Activated CD4-positive, alpha-beta T cell treated with anti-CD3 and anti-CD28 coated beads for 24 hours (primary cell): Measurements from ENCODE around the gene ZNRF2.
"Not testable (repeated sequence)": the region's sequence is repeated elsewhere in the genome, so short reads cannot be mapped to it uniquely, and the experiment has no call there.

Source experiments
- DNase-seq, 2 donors: peaks; one replicate each; pipeline ENCODE4 v3.0.0-alpha.2; 2020; ENCODE audit warnings: low read depth in 2 of 2

The ZNRF2 gene

GRCh38 chr7:30260246-30260768 lies 24.1 kb upstream of the ZNRF2 start:
- DNase-seq = no peak

GRCh38 chr7:30263090-30263710 lies 21.2 kb upstream of the ZNRF2 start:
- no peak for DNase-seq

GRCh38 chr7:30264052-30264451 lies 20.3 kb upstream of the ZNRF2 start:
- DNase-seq = no peak

DNA sequence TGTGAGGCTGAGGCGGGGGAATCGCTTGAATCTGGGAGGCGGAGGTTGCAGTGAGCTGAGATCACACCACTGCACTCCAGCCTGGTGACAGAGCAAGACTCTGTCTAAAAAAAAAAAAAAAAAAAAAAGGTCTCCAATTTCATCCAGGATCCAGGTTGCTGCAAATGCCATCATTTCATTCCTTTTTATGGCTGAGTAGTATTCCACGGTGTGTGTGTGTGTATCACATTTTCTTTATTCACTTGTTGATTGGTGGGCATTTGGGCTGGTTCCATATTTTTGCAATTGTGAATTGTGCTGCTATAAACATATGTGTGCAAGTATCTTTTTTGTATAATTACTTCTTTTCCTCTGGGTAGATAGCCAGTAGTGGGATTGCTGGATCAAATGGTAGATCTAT lies 19.2 kb upstream of the ZNRF2 start:
- not testable (repeated sequence) for DNase-seq

DNA sequence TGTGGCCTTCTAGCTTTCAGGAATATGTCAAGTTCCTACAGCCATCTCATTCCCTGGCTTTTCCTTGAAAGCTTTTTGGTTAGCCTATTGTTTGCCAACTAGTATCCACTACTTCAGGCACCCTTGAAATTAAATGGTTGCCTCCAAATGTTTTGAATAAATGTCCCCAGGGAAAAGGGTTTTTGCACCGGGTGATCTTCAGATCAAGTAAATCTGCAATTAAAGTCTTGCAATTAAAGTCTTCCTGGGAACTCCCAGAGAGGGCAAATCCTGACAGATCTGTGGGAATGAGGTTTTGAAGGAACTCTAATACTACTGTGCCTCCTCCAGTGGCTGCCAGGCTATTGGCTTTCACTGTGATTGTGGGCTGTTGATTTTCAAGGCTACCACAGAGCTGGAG lies 17.7 kb upstream of the ZNRF2 start:
- no peak for DNase-seq

GRCh38 chr7:30268586-30268985 lies 15.8 kb upstream of the ZNRF2 start:
- DNase-seq = no peak

DNA sequence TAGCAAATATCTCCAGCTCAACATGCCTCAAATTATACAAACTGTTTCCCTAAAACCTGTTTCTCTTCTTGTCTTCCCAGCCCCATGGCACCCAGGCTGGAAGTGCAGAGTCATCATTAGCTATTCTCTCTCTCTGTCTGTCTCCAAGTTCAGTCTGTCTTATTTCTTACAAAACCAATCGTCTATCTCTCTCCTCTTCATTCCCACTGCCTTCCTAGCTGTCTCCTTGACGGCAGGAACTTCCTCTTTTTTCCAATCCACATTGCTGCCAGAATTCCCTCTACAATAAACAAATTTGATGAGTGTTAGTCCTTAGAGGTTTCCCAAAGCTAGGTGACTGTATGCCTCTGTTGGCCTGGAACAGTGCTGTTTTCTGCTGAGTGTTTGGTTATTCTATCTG lies 14.9 kb upstream of the ZNRF2 start:
- DNase-seq = no peak

DNA sequence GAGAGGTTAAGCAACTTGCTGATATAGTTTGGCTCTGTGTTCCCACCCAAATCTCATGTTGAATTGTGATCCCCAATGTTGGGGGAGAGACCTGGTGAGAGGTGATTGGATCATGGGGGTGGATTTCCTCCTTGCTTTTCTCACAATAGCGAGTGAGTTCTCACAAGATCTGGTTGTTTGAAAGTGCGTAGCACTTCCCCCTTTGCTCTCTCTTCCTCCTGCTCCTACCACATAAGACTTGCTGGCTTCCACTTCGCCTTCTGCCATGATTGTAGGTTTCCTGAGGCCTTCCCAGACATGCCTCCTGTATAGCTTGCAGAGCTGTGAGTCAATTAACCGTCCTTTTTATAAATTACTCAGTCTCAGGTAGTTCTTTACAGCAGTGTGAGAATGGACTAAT lies 13.5 kb upstream of the ZNRF2 start:
- no peak for DNase-seq

DNA sequence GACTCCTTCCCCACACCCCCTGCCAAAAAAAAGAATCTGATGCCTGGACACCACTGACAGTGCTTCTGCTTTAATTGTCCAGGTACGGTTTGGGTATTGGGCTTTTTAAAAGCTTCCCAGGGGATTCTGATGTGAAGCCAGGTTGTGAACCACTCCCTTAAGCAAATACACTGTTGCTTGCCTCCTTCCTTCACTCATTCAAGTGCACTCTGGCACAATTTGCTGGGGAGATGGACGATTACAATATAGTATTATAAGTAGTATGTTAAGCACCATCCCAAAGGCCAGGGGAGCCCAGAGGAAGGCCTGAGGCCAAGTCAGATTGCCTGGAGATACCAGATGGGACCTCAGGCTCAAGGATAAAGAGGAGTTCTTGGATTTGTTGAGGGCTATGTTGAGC lies 12.3 kb upstream of the ZNRF2 start:
- no peak for DNase-seq

GRCh38 chr7:30273552-30273951 lies 10.8 kb upstream of the ZNRF2 start:
- no peak for DNase-seq

- DNase-seq = no peak
Observed at GRCh38 chr7:30274641-30275040, 9.8 kb upstream of the ZNRF2 start.

DNA sequence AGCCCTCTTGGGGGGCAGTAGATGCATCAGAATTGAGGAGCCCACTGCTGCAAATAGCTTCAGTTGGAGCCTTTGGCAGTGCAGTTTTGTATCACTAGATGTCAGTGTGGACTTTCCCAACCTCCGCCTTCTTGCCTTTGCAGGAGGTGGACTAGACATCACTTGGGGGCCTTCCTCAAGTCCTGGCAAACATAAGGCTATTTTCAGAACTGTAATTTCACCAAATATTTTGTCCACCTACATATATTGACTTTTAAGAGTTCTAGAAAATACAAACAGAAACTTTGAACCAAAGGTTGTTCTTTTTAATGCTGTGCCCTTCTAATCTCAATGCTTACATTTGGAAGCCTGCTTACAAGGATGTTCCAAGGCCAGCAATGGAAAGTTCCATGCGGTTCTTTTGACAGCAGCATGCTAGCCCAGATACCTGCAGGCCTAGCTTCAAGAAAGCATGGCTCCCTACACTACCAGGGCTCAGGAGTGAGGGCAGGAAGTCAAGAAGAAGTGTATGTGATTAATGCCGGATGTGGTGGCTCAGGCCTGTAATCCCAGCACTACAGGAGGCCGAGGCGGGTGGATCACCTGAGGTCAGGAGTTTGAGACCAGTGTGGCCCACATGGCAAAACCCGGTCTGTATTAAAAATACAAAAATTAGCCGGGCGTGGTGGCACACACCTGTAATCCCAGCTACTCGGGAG lies 8.0 kb upstream of the ZNRF2 start:
- peak in 1 of 2 donors; percentile 7 for DNase-seq

DNA sequence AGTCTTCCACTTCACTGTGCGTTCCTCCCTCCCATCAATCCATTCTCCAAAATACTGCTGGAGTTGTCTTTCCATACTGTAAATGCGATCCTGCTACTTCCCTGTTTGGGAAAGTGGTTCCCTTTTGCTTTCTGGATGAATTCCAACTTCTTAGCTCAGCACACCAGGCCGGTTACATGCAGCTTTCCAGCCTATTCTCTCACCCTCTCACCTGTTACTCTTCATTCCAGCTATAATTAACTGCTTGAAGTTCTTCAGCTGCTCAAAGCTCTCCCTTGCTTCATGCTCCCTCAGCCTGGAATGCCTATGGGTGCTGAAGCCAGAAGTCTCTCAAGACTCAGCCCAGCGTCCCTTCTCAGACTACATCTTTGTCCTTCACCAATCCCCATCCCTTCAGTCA lies 6.0 kb upstream of the ZNRF2 start:
- no peak for DNase-seq

DNA sequence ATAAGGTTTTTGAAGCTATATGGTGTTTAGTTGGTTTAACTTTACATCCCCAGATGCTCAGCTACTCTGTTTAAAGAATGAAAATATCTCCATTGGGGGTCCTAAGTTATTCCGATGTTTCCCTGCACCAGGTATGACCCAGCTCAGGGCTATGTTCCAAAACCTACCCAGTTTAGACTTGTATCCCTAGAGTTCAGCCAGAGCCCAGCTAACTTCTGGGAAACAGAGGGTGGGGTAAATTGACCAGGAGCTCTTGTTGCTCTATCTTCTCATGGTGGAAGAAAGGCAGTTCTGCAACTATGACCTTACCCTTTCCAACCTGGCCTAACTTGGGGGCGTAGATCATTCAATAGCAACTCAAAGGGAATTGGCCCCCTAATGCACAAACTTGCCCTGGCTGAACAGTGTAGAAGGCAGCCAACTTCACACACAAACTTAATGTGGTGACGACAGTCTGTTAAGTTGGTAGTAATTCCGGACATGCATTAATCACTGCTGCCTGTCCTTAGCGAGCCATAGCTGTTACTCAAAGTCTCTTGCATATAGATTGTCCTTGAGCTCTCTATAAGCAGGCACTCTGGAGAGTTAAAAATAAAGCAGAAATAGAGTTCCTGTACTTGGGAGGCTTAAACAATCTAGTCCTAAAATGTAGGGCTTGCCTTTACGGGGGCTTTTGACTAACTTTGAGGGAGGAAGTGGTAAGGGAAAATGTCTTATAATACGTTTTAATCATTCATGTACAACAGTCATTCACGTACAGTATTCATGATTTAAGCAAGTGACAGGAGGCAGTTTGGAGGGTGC lies 5.3 kb upstream of the ZNRF2 start:
- no peak for DNase-seq

- no peak for DNase-seq
Observed at GRCh38 chr7:30279653-30279904, 4.8 kb upstream of the ZNRF2 start.

- DNase-seq = no peak
Observed at GRCh38 chr7:30280631-30281030, 3.8 kb upstream of the ZNRF2 start.

DNA sequence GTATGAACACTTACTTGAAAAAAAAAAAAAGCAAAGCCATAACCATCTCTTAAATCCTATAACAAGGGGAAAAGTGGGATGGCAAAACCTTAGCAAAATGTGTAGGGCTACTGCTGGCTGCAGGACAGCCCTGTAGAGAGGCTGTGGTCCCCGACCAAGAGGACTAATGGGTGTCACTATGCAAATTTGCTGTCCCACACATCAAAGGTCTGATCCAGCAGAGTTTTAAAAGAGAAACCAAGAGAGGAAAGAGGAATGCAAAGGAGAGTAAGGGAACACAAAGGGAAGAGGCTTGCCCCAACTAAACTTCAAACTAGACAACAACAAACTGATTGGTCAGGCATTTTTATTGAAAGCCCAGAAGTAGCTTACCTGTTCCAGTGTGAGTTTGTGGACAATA lies 3.1 kb upstream of the ZNRF2 start:
- no peak for DNase-seq

GRCh38 chr7:30281791-30282190 lies 2.6 kb upstream of the ZNRF2 start:
- no peak for DNase-seq

GRCh38 chr7:30282735-30283134 lies 1.7 kb upstream of the ZNRF2 start:
- DNase-seq = no peak

DNA sequence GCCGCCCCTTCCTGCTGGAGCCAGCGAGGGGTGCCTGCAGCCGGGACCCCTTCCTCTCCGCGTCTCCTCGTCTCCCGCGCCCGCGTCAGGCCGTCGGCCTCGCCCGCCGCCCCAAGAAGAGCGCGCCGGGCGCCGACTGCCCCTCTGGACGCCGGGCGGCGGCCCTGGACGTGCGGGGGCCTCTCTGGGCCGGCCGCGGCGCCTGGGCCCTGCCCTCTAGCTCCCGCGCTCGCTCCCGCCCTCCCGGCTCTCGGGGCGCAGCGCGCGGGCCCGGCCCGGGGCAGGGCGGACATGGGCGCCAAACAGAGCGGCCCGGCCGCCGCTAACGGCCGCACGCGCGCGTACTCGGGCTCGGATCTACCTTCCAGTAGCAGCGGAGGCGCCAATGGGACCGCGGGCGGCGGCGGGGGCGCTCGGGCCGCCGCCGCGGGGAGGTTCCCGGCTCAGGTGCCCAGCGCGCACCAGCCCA lies 704 bp downstream of the ZNRF2 start:
- peak in 1 of 2 donors; percentile 5 for DNase-seq

DNA sequence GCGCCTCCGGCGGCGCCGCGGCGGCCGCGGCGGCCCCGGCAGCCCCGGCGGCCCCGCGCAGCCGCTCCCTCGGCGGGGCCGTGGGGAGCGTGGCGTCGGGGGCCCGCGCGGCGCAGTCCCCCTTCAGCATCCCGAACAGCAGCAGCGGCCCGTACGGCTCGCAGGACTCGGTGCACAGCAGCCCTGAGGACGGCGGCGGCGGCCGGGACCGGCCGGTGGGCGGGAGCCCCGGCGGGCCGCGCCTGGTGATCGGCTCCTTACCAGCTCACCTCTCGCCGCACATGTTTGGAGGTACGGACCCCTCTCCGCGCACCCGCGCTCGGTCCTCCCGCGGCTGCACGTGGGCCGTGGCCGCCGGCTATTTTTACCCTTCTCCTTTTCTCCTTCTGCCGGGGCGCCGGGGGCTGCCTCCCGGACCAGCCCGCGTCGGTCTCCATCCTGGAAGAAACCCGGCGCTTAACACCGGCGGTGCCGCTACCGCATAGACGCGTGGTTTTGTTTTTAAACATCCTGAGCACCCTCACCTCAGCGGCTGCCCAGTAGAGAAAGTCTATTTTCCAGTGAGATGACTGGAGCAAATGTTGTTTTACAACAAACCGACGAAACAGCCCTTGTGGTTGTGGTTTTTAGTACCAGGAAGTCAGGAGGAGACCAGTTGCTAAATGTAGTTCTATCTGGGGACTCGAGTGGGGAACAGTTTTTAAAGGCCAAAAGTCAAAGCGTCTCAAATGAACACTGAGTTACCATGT lies 1.3 kb downstream of the ZNRF2 start:
- peak in 1 of 2 donors; percentile 31 for DNase-seq

DNA sequence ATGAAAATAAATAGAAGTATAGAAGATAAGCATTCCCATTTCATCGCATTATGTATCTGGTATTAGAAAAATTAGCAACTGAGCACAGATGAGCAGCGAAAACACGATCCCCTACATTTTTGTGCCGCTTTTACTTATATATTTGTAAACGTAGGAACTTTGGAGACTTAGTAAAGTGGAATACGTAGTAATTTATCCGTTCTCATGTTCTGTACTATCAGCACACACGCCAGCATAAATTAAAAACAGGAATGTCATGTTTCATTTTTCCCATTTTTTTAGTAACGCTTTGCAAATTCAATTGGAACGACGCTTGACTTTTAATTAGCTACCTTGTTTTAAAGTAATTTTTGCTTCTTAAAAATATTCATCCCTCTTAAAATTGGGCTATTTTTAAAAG lies 2.4 kb downstream of the ZNRF2 start:
- no peak for DNase-seq
